HEK293T (cell line): ENCODE results near the gene CYS1.
"Not testable (repeated sequence)": the region's sequence is repeated elsewhere in the genome, so short reads cannot be mapped to it uniquely, and the experiment has no call there.

Experiments
- CTCF ChIA-PET: fragments of 350-600 bp; formaldehyde crosslinking; extraction: SDS; loops from one replicate; lab custom pipeline; 2021; ENCODE audit warnings: antibody characterized with exemption, inconsistent platforms; lab: Yijun Ruan, JAX
- POLR2A ChIA-PET: fragments of 350-600 bp; formaldehyde crosslinking; extraction: SDS; loops from one replicate; lab custom pipeline; 2020; ENCODE audit warnings: antibody characterized with exemption, inconsistent platforms; lab: Yijun Ruan, JAX
- DNase-seq: peaks from one replicate; pipeline ENCODE4 v3.0.0; 2012; ENCODE audit warnings: mixed read lengths; ENCODE audit errors: extremely low spot score
- ARNT ChIP-seq: fragments of 450-650 bp; IDR thresholded peaks from 2 replicates; pipeline ENCODE4 v1.6.1; 2017; ENCODE audit warnings: mild to moderate bottlenecking
- BHLHE40 ChIP-seq: fragments of 450-650 bp; IDR thresholded peaks from 2 replicates; pipeline ENCODE4 v1.6.1; 2016; ENCODE audit warnings: mild to moderate bottlenecking, moderate library complexity, borderline replicate concordance
- CTBP1 ChIP-seq: fragments of 450-650 bp; IDR thresholded peaks from 2 replicates; pipeline ENCODE4 v1.6.1; 2016; ENCODE audit warnings: borderline replicate concordance
- ELF4 ChIP-seq: fragments of 450-650 bp; IDR thresholded peaks from 2 replicates; pipeline ENCODE4 v1.6.1; 2017; ENCODE audit warnings: antibody characterized with exemption
- FOXA1 ChIP-seq: fragments of 450-650 bp; IDR thresholded peaks from 2 replicates; pipeline ENCODE4 v1.6.1; 2016; ENCODE audit warnings: mild to moderate bottlenecking
- FOXK2 ChIP-seq: fragments of 450-650 bp; IDR thresholded peaks from 2 replicates; pipeline ENCODE4 v1.6.1; 2016; ENCODE audit warnings: mild to moderate bottlenecking
- FOXM1 ChIP-seq: fragments of 450-650 bp; IDR thresholded peaks from 2 replicates; pipeline ENCODE4 v1.6.1; 2017; ENCODE audit warnings: mild to moderate bottlenecking, borderline replicate concordance
- HDGF ChIP-seq: fragments of 450-650 bp; IDR thresholded peaks from 2 replicates; pipeline ENCODE4 v1.6.1; 2017; ENCODE audit warnings: antibody characterized with exemption, borderline replicate concordance
- L3MBTL2 ChIP-seq: fragments of 450-650 bp; conservative IDR thresholded peaks from 2 replicates; pipeline ENCODE4 v1.6.1; 2016; ENCODE audit warnings: mild to moderate bottlenecking
- LEF1 ChIP-seq: fragments of 450-650 bp; IDR thresholded peaks from 2 replicates; pipeline ENCODE4 v1.6.1; 2017; ENCODE audit warnings: mild to moderate bottlenecking, borderline replicate concordance
- NFRKB ChIP-seq: fragments of 450-650 bp; IDR thresholded peaks from 2 replicates; pipeline ENCODE4 v1.6.1; 2016; ENCODE audit warnings: mild to moderate bottlenecking, moderate library complexity
- PKNOX1 ChIP-seq: fragments of 450-650 bp; IDR thresholded peaks from 2 replicates; pipeline ENCODE4 v1.6.1; 2016
- SP1 ChIP-seq: fragments of 450-650 bp; IDR thresholded peaks from 2 replicates; pipeline ENCODE4 v1.6.1; 2017
- SUZ12 ChIP-seq: fragments of 450-650 bp; IDR thresholded peaks from 2 replicates; pipeline ENCODE4 v1.6.1; 2016; ENCODE audit warnings: mild to moderate bottlenecking
- TARDBP ChIP-seq: fragments of 450-650 bp; IDR thresholded peaks from 2 replicates; pipeline ENCODE4 v1.6.1; 2016
- ZNF384 ChIP-seq: fragments of 450-650 bp; IDR thresholded peaks from 2 replicates; pipeline ENCODE4 v1.6.1; 2016

CYS1 gene

GRCh38 chr2:10014418-10015190, 65.6 kb downstream of the CYS1 start:
- ChIA-PET CTCF (no interaction called here), POLR2A (no interaction called here)
- DNase-seq: no peak
- TF ChIP-seq ARNT (no peak), HDGF (no peak), ELF4 (no peak), LEF1 (no peak), SUZ12 (no peak), FOXA1 (no peak), ZNF384 (no peak), BHLHE40 (no peak), PKNOX1 (no peak), TARDBP (no peak), CTBP1 (no peak), L3MBTL2 (no peak), FOXK2 (no peak), FOXM1 (no peak), NFRKB (no peak), SP1 (no peak)

DNA sequence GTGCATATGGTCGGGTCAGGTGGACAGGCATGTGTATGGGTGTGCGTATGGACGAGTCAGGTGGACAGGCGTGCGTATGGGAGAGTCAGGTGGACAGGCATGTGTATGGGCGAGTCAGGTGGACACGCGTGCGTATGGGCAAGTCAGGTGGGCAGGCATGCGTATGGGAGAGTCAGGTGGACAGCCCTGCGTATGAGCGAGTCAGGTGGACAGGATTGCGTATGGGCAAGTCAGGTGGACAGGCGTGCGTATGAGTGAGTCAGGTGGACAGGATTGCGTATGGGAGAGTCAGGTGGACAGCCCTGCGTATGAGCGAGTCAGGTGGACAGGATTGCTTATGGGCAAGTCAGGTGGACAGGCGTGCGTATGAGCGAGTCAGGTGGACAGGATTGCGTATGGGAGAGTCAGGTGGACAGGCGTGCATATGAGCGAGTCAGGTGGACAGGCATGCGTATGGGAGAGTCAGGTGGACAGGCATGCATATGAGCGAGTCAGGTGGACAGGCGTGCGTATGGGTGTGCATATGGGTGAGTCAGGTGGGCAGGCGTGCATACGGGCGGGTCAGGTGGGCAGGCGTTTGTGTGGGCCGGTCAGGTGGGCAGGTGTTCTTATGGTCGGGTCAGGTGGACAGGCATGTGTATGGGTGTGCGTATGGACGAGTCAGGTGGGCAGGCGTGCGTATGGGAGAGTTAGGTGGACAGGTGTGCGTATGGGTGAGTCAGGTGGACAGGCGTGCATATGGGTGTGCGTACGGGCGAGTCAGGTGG, 66.4 kb downstream of the CYS1 start:
- CTCF ChIA-PET, POLR2A ChIA-PET, DNase-seq: not testable (repeated sequence)

DNA sequence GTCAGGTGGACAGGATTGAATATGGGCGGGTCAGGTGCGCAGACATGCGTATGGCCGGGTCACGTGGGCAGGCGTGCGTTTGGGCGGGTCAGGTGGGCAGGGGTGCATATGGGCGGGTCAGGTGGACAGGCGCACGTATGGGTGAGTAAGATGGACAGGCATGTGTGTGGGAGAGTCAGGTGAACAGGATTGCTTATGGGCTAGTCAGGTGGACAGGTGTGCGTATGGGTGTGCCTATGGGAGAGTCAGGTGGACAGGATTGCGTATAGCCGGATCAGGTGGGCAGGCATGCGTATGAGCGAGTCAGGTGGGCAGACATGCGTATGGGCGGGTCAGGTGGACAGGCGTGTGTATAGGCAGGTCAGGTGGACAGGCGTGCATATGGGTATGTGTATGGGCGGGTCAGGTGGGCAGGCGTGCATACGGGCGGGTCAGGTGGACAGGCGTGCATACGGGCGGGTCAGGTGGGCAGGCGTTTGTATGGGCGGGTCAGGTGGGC, 67.2 kb downstream of the CYS1 start:
- no peak for TF ChIP-seq BHLHE40
- no peak for TF ChIP-seq LEF1
- no peak for TF ChIP-seq CTBP1
- no peak for TF ChIP-seq HDGF
- no peak for TF ChIP-seq PKNOX1
- no peak for TF ChIP-seq SUZ12
- TF ChIP-seq NFRKB: no peak
- TF ChIP-seq L3MBTL2: no peak
- no peak for TF ChIP-seq TARDBP
- TF ChIP-seq ELF4: no peak
- no peak for TF ChIP-seq FOXM1
- no peak for TF ChIP-seq ARNT
- TF ChIP-seq FOXK2: no peak
- ChIA-PET POLR2A (no interaction called here), CTCF (no interaction called here)
- DNase-seq: no peak

GRCh38 chr2:10012366-10012962, 67.7 kb downstream of the CYS1 start:
- CTCF ChIA-PET, POLR2A ChIA-PET, DNase-seq: not testable (repeated sequence)

DNA sequence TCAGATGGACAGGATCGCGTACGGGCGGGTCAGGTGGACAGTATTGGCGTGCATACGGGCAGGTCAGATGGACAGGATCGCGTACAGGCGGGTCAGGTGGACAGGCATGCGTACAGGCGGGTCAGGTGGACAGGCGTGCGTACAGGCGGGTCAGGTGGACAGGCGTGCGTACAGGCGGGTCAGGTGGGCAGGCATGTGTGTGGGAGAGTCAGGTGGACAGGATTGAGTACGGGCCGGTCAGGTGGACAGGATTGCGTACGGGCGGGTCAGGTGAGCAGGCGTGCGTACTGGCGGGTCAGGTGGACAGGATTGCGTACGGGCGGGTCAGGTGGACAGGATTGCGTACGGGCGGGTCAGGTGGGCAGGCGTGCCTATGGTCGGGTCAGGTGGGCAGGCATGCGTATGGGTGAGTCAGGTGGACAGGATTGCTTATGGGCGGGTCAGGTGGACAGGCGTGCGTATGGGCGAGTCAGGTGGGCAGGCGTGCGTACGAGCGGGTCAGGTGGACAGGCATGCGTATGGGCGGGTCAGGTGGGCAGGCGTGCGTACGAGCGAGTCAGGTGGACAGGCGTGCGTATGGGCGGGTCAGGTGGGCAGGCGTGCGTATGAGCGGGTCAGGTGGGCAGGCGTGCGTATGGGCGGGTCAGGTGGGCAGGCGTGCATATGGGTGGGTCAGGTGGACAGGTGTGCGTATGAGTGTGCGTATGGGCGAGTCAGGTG, 68.4 kb downstream of the CYS1 start:
- CTCF ChIA-PET, DNase-seq, POLR2A ChIA-PET: not testable (repeated sequence)

- POLR2A ChIA-PET, DNase-seq, CTCF ChIA-PET: not testable (repeated sequence)
These were observed 69.2 kb downstream of the CYS1 start for GRCh38 chr2:10010861-10011605.
